Liver (tissue), 2 donors: ENCODE results near the gene CLIC6.

Experiments
- JUND ChIP-seq, 2 donors: IDR thresholded peaks; 2 replicates each; pipeline ENCODE4 v1.6.1; 2016; ENCODE audit warnings: antibody characterized with exemption in 2 of 2
- SP1 ChIP-seq: IDR thresholded peaks from 2 replicates; pipeline ENCODE4 v1.6.1; 2018; ENCODE audit warnings: antibody characterized with exemption, mild to moderate bottlenecking
- TAF1 ChIP-seq: conservative IDR thresholded peaks from 2 replicates; pipeline ENCODE4 v1.6.1; 2016; ENCODE audit warnings: antibody characterized with exemption, mild to moderate bottlenecking
- donor health status: healthy.

DNA sequence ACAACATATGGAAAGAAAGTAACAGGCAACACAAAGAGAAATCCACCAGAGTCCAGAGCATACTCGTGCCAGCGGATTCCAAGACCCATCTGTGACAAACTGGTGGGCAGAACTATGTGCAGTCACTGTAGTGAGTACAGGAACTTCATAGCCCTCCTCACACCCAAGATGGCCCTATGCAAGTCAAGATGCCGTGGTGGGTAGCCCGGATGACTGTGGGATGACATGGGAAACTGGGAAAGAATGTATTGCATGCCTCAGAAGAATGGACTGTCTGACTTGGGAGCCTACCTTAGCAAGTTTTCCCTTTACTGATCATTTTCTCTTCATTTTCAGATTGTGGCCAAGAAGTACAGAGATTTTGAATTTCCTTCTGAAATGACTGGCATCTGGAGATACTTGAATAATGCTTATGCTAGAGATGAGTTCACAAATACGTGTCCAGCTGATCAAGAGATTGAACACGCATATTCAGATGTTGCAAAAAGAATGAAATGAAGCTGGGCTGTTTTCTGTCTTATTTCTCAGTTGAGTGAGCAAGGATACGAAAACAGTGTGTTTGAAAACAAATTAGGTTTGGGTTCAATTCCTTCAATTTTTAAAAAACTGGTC is 47.3 kb downstream of the CLIC6 start:
- no peak for TF ChIP-seq SP1
- TF ChIP-seq JUND (IDR thresholded peaks at IDR 0.05) = no peak
- TF ChIP-seq TAF1 = no peak
